GM12878 (cell line): ENCODE measurements around the gene ACOT7. TPM values are rescaled to one million over a fixed set of nuclear protein-coding genes. Genes with fewer than 3 reads are reported as not detected.

Experiments
- ATAC-seq: fragments of 200-7000 bp; cut with Tn5 transposase; 3 replicates; pipeline ENCODE4 v1.9.1; 2020; ENCODE audit warnings: mild to moderate bottlenecking, moderate library complexity
- BruUV-seq: library from RNA; stranded (reverse); fragments of 400-500 nt; replicated peaks from 2 replicates; lab custom pipeline; 2021; lab: Mats Ljungman, UMichigan
- CTCF ChIA-PET: fragments of 300-600 bp; sonication (Branson Sonifier 250); formaldehyde crosslinking; extraction: SDS; loops from one replicate; lab custom pipeline; 2021; ENCODE audit warnings: inconsistent platforms; lab: Yijun Ruan, JAX
- POLR2A ChIA-PET: fragments of 350-600 bp; formaldehyde crosslinking; extraction: SDS; loops from one replicate; lab custom pipeline; 2021; ENCODE audit warnings: inconsistent platforms; lab: Charles Lee
- RAD21 ChIA-PET: fragments of 300-600 bp; sonication (Branson Sonifier 250); formaldehyde crosslinking; loops from one replicate; lab custom pipeline; 2023; ENCODE audit warnings: antibody characterized with exemption; ENCODE audit not compliant: unreplicated experiment; lab: Charles Lee
- SMC1A ChIA-PET: fragments of 300-600 bp; sonication (Branson Sonifier 250); formaldehyde crosslinking; loops from one replicate; lab custom pipeline; 2023; ENCODE audit not compliant: unreplicated experiment, uncharacterized antibody; lab: Charles Lee
- DNase-seq: peaks from one replicate; pipeline ENCODE4 v3.0.0-alpha.2; 2011; ENCODE audit warnings: low read depth, low spot score
- FAIRE-seq: peaks from 3 replicates; lab custom pipeline; 2011; peaks lifted over from hg19 to GRCh38; lab: Jason Lieb, UNC
- H2AFZ ChIP-seq: 2 replicates; pipeline ENCODE4 v1.6.0; 2011; ENCODE audit warnings: low read depth, low read length, control low read depth; ENCODE audit not compliant: control insufficient read depth
- H3K27ac ChIP-seq: 2 replicates; pipeline ENCODE4 v1.5.1; 2011; ENCODE audit warnings: control low read depth; ENCODE audit not compliant: control insufficient read depth, insufficient read depth
- H3K27me3 ChIP-seq, 2 experiments: replicated peaks in 1 of 2; 2 replicates each; pipeline versions ENCODE4 v1.6.0 to v1.6.1; 2011; ENCODE audit warnings: low read length in 1 of 2; ENCODE audit not compliant: control insufficient read depth in 2 of 2, insufficient read depth in 2 of 2
- H3K36me3 ChIP-seq, 2 experiments: 2 replicates each; pipeline ENCODE4 v1.5.1; 2011; ENCODE audit warnings: low read length in 1 of 2; ENCODE audit not compliant: control insufficient read depth in 2 of 2, insufficient read depth in 2 of 2
- H3K4me1 ChIP-seq: 2 replicates; pipeline ENCODE4 v1.6.1; 2011; ENCODE audit warnings: mild to moderate bottlenecking, low read length, moderate library complexity, mixed read lengths; ENCODE audit not compliant: control insufficient read depth, insufficient read depth
- H3K4me2 ChIP-seq: 2 replicates; pipeline ENCODE4 v1.6.0; 2011; ENCODE audit warnings: control low read depth; ENCODE audit not compliant: control insufficient read depth, insufficient read depth
- H3K4me3 ChIP-seq: fragments of 200-600 bp; sonication (generic); 2 replicates; pipeline ENCODE4 v1.5.1; 2016
- H3K79me2 ChIP-seq: 2 replicates; pipeline ENCODE4 v1.6.0; 2011; ENCODE audit warnings: low read length; ENCODE audit not compliant: control insufficient read depth, insufficient read depth
- H3K9ac ChIP-seq: 2 replicates; pipeline ENCODE4 v1.8.0; 2011; ENCODE audit warnings: low read length, control low read depth, mixed read lengths; ENCODE audit not compliant: control insufficient read depth, insufficient read depth
- H3K9me3 ChIP-seq: replicated peaks from 3 replicates; pipeline ENCODE4 v1.5.1; 2011; ENCODE audit warnings: mild to moderate bottlenecking, low read length; ENCODE audit not compliant: control insufficient read depth, insufficient read depth
- H4K20me1 ChIP-seq: 2 replicates; pipeline ENCODE4 v1.6.0; 2011; ENCODE audit not compliant: control insufficient read depth, insufficient read depth
- BCLAF1 ChIP-seq: fragments of 450-650 bp; IDR thresholded peaks from 2 replicates; pipeline ENCODE4 v1.6.1; 2017; ENCODE audit warnings: antibody characterized with exemption, mild to moderate bottlenecking, moderate library complexity
- CHD2 ChIP-seq: IDR thresholded peaks from 2 replicates; pipeline ENCODE4 v1.6.1; 2011; ENCODE audit warnings: low read depth, low read length, improper control_type of control experiment, borderline replicate concordance
- CREB1 ChIP-seq: IDR thresholded peaks from 2 replicates; pipeline ENCODE4 v1.6.1; 2012; ENCODE audit warnings: low read depth, mild to moderate bottlenecking, inconsistent platforms
- LARP7 ChIP-seq: fragments of 450-650 bp; IDR thresholded peaks from 2 replicates; pipeline ENCODE4 v1.6.1; 2017; ENCODE audit warnings: mild to moderate bottlenecking
- MTA3 ChIP-seq: IDR thresholded peaks from 2 replicates; pipeline ENCODE4 v1.6.1; 2012; ENCODE audit warnings: low read length, inconsistent platforms, borderline replicate concordance
- POU2F2 ChIP-seq: IDR thresholded peaks from 3 replicates; pipeline ENCODE4 v1.6.1; 2011; ENCODE audit warnings: low read depth, mild to moderate bottlenecking, low read length, borderline replicate concordance
- RAD51 ChIP-seq: fragments of 450-650 bp; IDR thresholded peaks from 2 replicates; pipeline ENCODE4 v1.6.1; 2016; ENCODE audit warnings: moderate library complexity, mild to moderate bottlenecking, inconsistent platforms
- RUNX3 ChIP-seq: IDR thresholded peaks from 2 replicates; pipeline ENCODE4 v1.6.1; 2012; ENCODE audit warnings: low read length, inconsistent platforms
- STAT1 ChIP-seq: fragments of 450-650 bp; conservative IDR thresholded peaks from 2 replicates; pipeline ENCODE4 v1.6.1; 2014; ENCODE audit warnings: antibody characterized with exemption, mild to moderate bottlenecking
- TCF12 ChIP-seq: IDR thresholded peaks from 2 replicates; pipeline ENCODE4 v1.6.1; 2011; ENCODE audit warnings: low read depth, mild to moderate bottlenecking, low read length
- ZBTB33 ChIP-seq: fragments of 450-650 bp; IDR thresholded peaks from 2 replicates; pipeline ENCODE4 v1.6.1; 2017; ENCODE audit warnings: mild to moderate bottlenecking
- ZSCAN29 ChIP-seq: fragments of 450-650 bp; IDR thresholded peaks from 2 replicates; pipeline ENCODE4 v1.6.1; 2017; ENCODE audit warnings: mild to moderate bottlenecking, moderate library complexity
- WGBS: methylation state at CpG from one replicate; pipeline ENCODE4 v1.1.6; 2016; ENCODE audit warnings: low lambda C conversion rate; ENCODE audit not compliant: insufficient replicate concordance, insufficient coverage; ENCODE audit errors: missing lambda C conversion rate; 5-methylcytosine and 5-hydroxymethylcytosine counted together
- in situ Hi-C: fragments of 300-500 bp; cut with MboI; formaldehyde crosslinking; loops from 9 replicates; pipeline ENCODE4 v1.14.3; 2018; ENCODE audit warnings: mixed read lengths
- intact Hi-C: fragments of 100-400 bp; cut with micrococcal nuclease; formaldehyde crosslinking; loops from one replicate; pipeline ENCODE4 v1.14.2; 2022; ENCODE audit not compliant: unreplicated experiment
- polyA plus RNA-seq, 11 experiments: library from polyadenylated mRNA; depleted of rRNA in 4 of 11; unstranded in 6 of 11; stranded (reverse) in 5 of 11; fragments of >200 nt; fragmentation: Nextera tagmentation in 4 of 11; fragmentation: Illumina TruSeq in 1 of 11; extraction: Ambion mirVana in 4 of 11; extraction: Trizol in 1 of 11; gene quantifications; 1 replicate in 1 of 11; 2 replicates in 10 of 11; pipeline versions ENCODE4 v1.2.1 to v1.2.3, GENCODE V29; 2011 to 2016; ENCODE audit warnings: inconsistent platforms in 2 of 11, missing spikeins in 2 of 11, low read depth in 1 of 11
- total RNA-seq, 4 experiments: library from RNA; depleted of rRNA in 3 of 4; stranded (reverse); fragments of >200 nt in 3 of 4; fragmentation: Illumina TruSeq in 1 of 4; extraction: Trizol in 1 of 4; gene quantifications; 2 replicates each; pipeline versions ENCODE4 v1.2.1 to v1.2.3, GENCODE V29; 2013 to 2021
- TF ChIP-seq, protein P1 (sequence below): fragments of 450-650 bp; IDR thresholded peaks from 2 replicates; pipeline ENCODE4 v1.6.1; 2014; ENCODE audit warnings: mild to moderate bottlenecking
- TF ChIP-seq, protein P2 (sequence below): fragments of 150-350 bp; IDR thresholded peaks from 2 replicates; pipeline ENCODE4 v1.6.1; 2014; ENCODE audit warnings: mild to moderate bottlenecking, low read depth, low read length
- TF ChIP-seq, protein P3 (sequence below): fragments of 450-650 bp; IDR thresholded peaks from 2 replicates; pipeline ENCODE4 v1.6.1; 2016; ENCODE audit warnings: mild to moderate bottlenecking
- TF ChIP-seq, protein P4 (sequence below): IDR thresholded peaks from 2 replicates; pipeline ENCODE4 v1.6.1; 2012; ENCODE audit warnings: low read depth, low read length, improper control_type of control experiment

The ACOT7 gene
- total and polyA plus RNA-seq, 10 of the 15 experiments (the other 5 are each of a cell fraction or from before 2014, with no cell fraction given): 8.9 to 206 (median 61.2) TPM

GRCh38 chr1:6287431-6287886 is 106.1 kb downstream of the ACOT7 start:
- DNase-seq (no peak), FAIRE-seq (no peak), ATAC-seq (no peak)
- H3K27me3 ChIP-seq: no peaks in the 10 kb centered on the region
- no peak overlapping the region for H3K4me2 ChIP-seq
- H3K4me3 ChIP-seq: no peak overlapping the region
- H2AFZ ChIP-seq: no peak overlapping the region
- H4K20me1 ChIP-seq: no peaks in the 10 kb centered on the region
- ChIA-PET POLR2A (interaction anchor here (0.6 kb wide), 1 partner anchor 114 kb away, joined by 4 read pairs; no protein-coding TSS in a partner anchor), RAD21 (interaction anchor here (0.8 kb wide), 1 partner anchor 27 kb away, joined by 3 read pairs; the partner anchor contains the start of gene GPR153), SMC1A (no interaction called here), CTCF (interaction anchor here (1.4 kb wide), 1 partner anchor 41 kb away, joined by 4 read pairs; no protein-coding TSS in a partner anchor)
- peaks cover 20% of the 10 kb centered on the region for H3K4me1 ChIP-seq
- in situ Hi-C loops (no loop called here), intact Hi-C loops (no loop called here)
- H3K9me3 ChIP-seq: no peaks in the 10 kb centered on the region
- no peak overlapping the region for H3K27ac ChIP-seq
- H3K79me2 ChIP-seq: no peaks in the 10 kb centered on the region
- H3K36me3 ChIP-seq: peaks cover 0 to 12% of the 10 kb centered on the region in 2 experiments; a peak in 2 of 4 replicates
- BruUV-seq: no TSS peak
- WGBS: 94% methylated on average over 10 of the region's 10 CpGs
- no peak overlapping the region for H3K9ac ChIP-seq
- TF ChIP-seq ZSCAN29 (no peak), CREB1 (no peak), POU2F2 (no peak), TCF12 (no peak), ZBTB33 (no peak), RUNX3 (no peak), LARP7 (no peak), RAD51 (no peak), BCLAF1 (no peak), CHD2 (no peak), MTA3 (no peak), STAT1 (no peak)
- TF ChIP-seq, protein P1, sequence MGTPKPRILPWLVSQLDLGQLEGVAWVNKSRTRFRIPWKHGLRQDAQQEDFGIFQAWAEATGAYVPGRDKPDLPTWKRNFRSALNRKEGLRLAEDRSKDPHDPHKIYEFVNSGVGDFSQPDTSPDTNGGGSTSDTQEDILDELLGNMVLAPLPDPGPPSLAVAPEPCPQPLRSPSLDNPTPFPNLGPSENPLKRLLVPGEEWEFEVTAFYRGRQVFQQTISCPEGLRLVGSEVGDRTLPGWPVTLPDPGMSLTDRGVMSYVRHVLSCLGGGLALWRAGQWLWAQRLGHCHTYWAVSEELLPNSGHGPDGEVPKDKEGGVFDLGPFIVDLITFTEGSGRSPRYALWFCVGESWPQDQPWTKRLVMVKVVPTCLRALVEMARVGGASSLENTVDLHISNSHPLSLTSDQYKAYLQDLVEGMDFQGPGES: no peak
- TF ChIP-seq, protein P2, sequence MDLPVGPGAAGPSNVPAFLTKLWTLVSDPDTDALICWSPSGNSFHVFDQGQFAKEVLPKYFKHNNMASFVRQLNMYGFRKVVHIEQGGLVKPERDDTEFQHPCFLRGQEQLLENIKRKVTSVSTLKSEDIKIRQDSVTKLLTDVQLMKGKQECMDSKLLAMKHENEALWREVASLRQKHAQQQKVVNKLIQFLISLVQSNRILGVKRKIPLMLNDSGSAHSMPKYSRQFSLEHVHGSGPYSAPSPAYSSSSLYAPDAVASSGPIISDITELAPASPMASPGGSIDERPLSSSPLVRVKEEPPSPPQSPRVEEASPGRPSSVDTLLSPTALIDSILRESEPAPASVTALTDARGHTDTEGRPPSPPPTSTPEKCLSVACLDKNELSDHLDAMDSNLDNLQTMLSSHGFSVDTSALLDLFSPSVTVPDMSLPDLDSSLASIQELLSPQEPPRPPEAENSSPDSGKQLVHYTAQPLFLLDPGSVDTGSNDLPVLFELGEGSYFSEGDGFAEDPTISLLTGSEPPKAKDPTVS: no peak
- TF ChIP-seq, protein P3, sequence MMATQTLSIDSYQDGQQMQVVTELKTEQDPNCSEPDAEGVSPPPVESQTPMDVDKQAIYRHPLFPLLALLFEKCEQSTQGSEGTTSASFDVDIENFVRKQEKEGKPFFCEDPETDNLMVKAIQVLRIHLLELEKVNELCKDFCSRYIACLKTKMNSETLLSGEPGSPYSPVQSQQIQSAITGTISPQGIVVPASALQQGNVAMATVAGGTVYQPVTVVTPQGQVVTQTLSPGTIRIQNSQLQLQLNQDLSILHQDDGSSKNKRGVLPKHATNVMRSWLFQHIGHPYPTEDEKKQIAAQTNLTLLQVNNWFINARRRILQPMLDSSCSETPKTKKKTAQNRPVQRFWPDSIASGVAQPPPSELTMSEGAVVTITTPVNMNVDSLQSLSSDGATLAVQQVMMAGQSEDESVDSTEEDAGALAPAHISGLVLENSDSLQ: no peak
- TF ChIP-seq, protein P4, sequence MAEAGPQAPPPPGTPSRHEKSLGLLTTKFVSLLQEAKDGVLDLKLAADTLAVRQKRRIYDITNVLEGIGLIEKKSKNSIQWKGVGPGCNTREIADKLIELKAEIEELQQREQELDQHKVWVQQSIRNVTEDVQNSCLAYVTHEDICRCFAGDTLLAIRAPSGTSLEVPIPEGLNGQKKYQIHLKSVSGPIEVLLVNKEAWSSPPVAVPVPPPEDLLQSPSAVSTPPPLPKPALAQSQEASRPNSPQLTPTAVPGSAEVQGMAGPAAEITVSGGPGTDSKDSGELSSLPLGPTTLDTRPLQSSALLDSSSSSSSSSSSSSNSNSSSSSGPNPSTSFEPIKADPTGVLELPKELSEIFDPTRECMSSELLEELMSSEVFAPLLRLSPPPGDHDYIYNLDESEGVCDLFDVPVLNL: no peak
